ENCODE results near the gene OFD1. TPM values are rescaled to one million over a fixed set of nuclear protein-coding genes. Genes with fewer than 3 reads are reported as not detected.

Gene OFD1
- total RNA-seq, 1 donor from 2014 or later: 38.3 TPM

- DNase-seq (no peak), ATAC-seq (no peak)
- Histone ChIP-seq H3K4me3 (no peak overlapping the region), H3K36me3 (no peaks in the 10 kb centered on the region), H3K27me3 (ENCODE audit: low read depth) (no peaks in the 10 kb centered on the region), H3K9me3 (no peaks in the 10 kb centered on the region), H3K27ac (no peak overlapping the region), H3K4me1 (peaks cover 38% of the 10 kb centered on the region)
- intact Hi-C loops (cut with DNase I): no loop called here
- TF ChIP-seq CTCF (IDR thresholded peaks at IDR 0.05): no peak
Observed at GRCh38 chrX:13694359-13694758, 40.2 kb upstream of the OFD1 start.

GRCh38 chrX:13694983-13695382 lies 39.6 kb upstream of the OFD1 start:
- Histone ChIP-seq H3K27me3 (ENCODE audit: low read depth) (no peaks in the 10 kb centered on the region), H3K9me3 (no peaks in the 10 kb centered on the region), H3K27ac (no peak overlapping the region), H3K4me3 (no peak overlapping the region), H3K36me3 (no peaks in the 10 kb centered on the region), H3K4me1 (peaks cover 44% of the 10 kb centered on the region)
- TF ChIP-seq CTCF (IDR thresholded peaks at IDR 0.05): no peak
- ATAC-seq: no peak
- intact Hi-C loops (cut with DNase I): no loop called here
- DNase-seq: no peak

GRCh38 chrX:13695601-13696115 lies 38.9 kb upstream of the OFD1 start:
- H3K4me3 ChIP-seq: no peak overlapping the region
- no peaks in the 10 kb centered on the region for H3K27me3 ChIP-seq (ENCODE audit: low read depth)
- H3K27ac ChIP-seq: no peak overlapping the region
- DNase-seq: no peak
- no peaks in the 10 kb centered on the region for H3K9me3 ChIP-seq
- TF ChIP-seq CTCF (IDR thresholded peaks at IDR 0.05): no peak
- ATAC-seq: no peak
- H3K36me3 ChIP-seq: no peaks in the 10 kb centered on the region
- peaks cover 48% of the 10 kb centered on the region for H3K4me1 ChIP-seq
- intact Hi-C loops (cut with DNase I): no loop called here

GRCh38 chrX:13697455-13697854 lies 37.1 kb upstream of the OFD1 start:
- H3K9me3 ChIP-seq: no peaks in the 10 kb centered on the region
- no peak overlapping the region for H3K4me3 ChIP-seq
- DNase-seq (no peak), ATAC-seq (no peak)
- TF ChIP-seq CTCF (IDR thresholded peaks at IDR 0.05): no peak
- H3K27ac ChIP-seq: no peak overlapping the region
- no peaks in the 10 kb centered on the region for H3K36me3 ChIP-seq
- intact Hi-C loops (cut with DNase I): no loop called here
- no peaks in the 10 kb centered on the region for H3K27me3 ChIP-seq (ENCODE audit: low read depth)
- peaks cover 48% of the 10 kb centered on the region for H3K4me1 ChIP-seq

- intact Hi-C loops (cut with DNase I): no loop called here
- no peak for TF ChIP-seq CTCF (IDR thresholded peaks at IDR 0.05)
- Histone ChIP-seq H3K4me1 (peaks cover 48% of the 10 kb centered on the region), H3K36me3 (no peaks in the 10 kb centered on the region), H3K4me3 (no peak overlapping the region), H3K27me3 (ENCODE audit: low read depth) (no peaks in the 10 kb centered on the region), H3K27ac (no peak overlapping the region), H3K9me3 (no peaks in the 10 kb centered on the region)
- DNase-seq: no peak
- no peak for ATAC-seq
Observed at GRCh38 chrX:13697976-13698375, 36.6 kb upstream of the OFD1 start.

GRCh38 chrX:13698432-13698831 lies 36.1 kb upstream of the OFD1 start:
- Histone ChIP-seq H3K4me1 (peaks cover 45% of the 10 kb centered on the region), H3K27me3 (ENCODE audit: low read depth) (no peaks in the 10 kb centered on the region), H3K4me3 (no peak overlapping the region), H3K27ac (no peak overlapping the region), H3K36me3 (no peaks in the 10 kb centered on the region), H3K9me3 (no peaks in the 10 kb centered on the region)
- ATAC-seq (no peak), DNase-seq (no peak)
- TF ChIP-seq CTCF (IDR thresholded peaks at IDR 0.05): no peak
- intact Hi-C loops (cut with DNase I): no loop called here

All from lower lobe of right lung (tissue), 2 donors.